ENCODE measurements around the gene MEAK7. TPM values are rescaled to one million over a fixed set of nuclear protein-coding genes. Genes with fewer than 3 reads are reported as not detected.

The MEAK7 gene
- total RNA-seq, 1 donor from 2014 or later: 18.4 TPM

DNA sequence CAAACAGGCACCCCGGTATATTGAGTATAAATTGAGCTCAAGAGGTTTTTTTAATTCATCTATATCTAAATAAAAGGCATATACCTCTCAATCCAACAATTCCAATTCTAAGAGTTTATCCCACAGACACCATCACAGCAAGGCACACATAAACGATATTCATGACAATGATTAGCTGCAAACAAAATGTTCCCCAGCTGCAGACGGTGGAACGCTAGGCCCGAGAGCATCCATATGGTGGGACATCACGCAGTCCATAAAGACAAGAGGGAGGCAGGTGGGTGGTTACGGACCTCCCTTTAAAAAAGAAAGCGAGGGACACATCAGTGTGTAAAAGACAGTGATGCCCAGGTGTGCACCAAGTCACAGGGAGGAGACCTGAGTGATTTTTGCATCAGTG lies 28.1 kb downstream of the MEAK7 start:
- H3K4me1 Mint-ChIP-seq: peaks cover 9% of the 10 kb centered on the region
- peaks cover 35% of the 10 kb centered on the region for H3K36me3 Mint-ChIP-seq
- peaks cover 2% of the 10 kb centered on the region for H3K27me3 Mint-ChIP-seq (ENCODE audit: insufficient read depth, low read depth)
- H3K27ac Mint-ChIP-seq: no peak overlapping the region
- H3K4me1 ChIP-seq: no peaks in the 10 kb centered on the region
- H3K27me3 ChIP-seq: no peaks in the 10 kb centered on the region
- H3K79me2 ChIP-seq (ENCODE audit: low read depth): no peaks in the 10 kb centered on the region
- no peak overlapping the region for H3K4me2 ChIP-seq
- H3K9me3 Mint-ChIP-seq: peaks cover 15% of the 10 kb centered on the region
- no peak overlapping the region for H3K4me3 ChIP-seq
- no peaks in the 10 kb centered on the region for H3F3A ChIP-seq (ENCODE audit: low read depth)
- TF ChIP-seq EZH2phosphoT487 (IDR thresholded peaks at IDR 0.05) (no peak), EZH2 (IDR thresholded peaks at IDR 0.05) (no peak)
- TF ChIP-seq, protein P1, sequence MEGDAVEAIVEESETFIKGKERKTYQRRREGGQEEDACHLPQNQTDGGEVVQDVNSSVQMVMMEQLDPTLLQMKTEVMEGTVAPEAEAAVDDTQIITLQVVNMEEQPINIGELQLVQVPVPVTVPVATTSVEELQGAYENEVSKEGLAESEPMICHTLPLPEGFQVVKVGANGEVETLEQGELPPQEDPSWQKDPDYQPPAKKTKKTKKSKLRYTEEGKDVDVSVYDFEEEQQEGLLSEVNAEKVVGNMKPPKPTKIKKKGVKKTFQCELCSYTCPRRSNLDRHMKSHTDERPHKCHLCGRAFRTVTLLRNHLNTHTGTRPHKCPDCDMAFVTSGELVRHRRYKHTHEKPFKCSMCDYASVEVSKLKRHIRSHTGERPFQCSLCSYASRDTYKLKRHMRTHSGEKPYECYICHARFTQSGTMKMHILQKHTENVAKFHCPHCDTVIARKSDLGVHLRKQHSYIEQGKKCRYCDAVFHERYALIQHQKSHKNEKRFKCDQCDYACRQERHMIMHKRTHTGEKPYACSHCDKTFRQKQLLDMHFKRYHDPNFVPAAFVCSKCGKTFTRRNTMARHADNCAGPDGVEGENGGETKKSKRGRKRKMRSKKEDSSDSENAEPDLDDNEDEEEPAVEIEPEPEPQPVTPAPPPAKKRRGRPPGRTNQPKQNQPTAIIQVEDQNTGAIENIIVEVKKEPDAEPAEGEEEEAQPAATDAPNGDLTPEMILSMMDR (IDR thresholded peaks at IDR 0.05): no peak
- H3K9ac ChIP-seq: no peak overlapping the region
- DNase-seq (ENCODE audit: low spot score): no peak
- no peak overlapping the region for H3K27ac ChIP-seq
- H2AFZ ChIP-seq (replicated peaks): no peak overlapping the region
- H4K20me1 ChIP-seq (ENCODE audit: low read depth): no peaks in the 10 kb centered on the region
- H3K36me3 ChIP-seq: no peaks in the 10 kb centered on the region
- H3K9me3 ChIP-seq (ENCODE audit: low read depth): no peaks in the 10 kb centered on the region
- no peak overlapping the region for H3K4me3 Mint-ChIP-seq

DNA sequence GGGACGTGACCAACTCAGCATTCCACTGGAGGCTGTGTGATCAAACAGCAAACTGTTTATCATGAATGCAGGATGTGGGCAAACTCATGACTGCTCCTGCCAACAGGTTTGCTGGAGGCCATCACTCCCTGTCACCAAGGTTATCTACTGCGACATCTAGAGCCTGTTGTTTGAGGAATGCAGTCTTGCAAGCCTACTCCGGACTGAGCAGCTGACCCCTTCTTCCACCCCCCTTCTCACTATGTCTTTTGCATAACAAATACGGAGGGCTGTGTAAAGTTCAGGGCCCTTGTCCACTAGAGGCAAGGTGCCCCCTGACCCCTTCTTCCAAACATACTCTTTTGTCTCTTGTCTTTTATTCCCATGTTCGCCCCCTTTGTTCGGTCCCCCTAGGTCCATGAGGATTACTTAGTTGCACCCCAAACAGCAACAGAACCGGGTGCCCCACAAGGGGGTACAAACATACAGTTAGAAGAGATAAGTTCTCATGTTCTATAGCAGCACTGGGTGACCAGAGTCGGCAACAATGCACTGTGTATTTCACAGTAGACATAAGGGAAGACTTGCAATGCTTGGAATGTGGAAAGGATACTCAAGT lies 28.7 kb downstream of the MEAK7 start:
- no peak overlapping the region for H3K27ac Mint-ChIP-seq
- Histone ChIP-seq H3K27me3 (no peaks in the 10 kb centered on the region), H3K4me2 (no peak overlapping the region), H2AFZ (replicated peaks) (no peak overlapping the region), H3K4me1 (no peaks in the 10 kb centered on the region), H4K20me1 (ENCODE audit: low read depth) (no peaks in the 10 kb centered on the region), H3F3A (ENCODE audit: low read depth) (no peaks in the 10 kb centered on the region), H3K9ac (no peak overlapping the region), H3K79me2 (ENCODE audit: low read depth) (no peaks in the 10 kb centered on the region), H3K27ac (no peak overlapping the region), H3K36me3 (no peaks in the 10 kb centered on the region), H3K9me3 (ENCODE audit: low read depth) (no peaks in the 10 kb centered on the region), H3K4me3 (no peak overlapping the region)
- TF ChIP-seq EZH2 (IDR thresholded peaks at IDR 0.05) (no peak), EZH2phosphoT487 (IDR thresholded peaks at IDR 0.05) (no peak)
- TF ChIP-seq, protein P1 (IDR thresholded peaks at IDR 0.05): no peak
- peaks cover 15% of the 10 kb centered on the region for H3K9me3 Mint-ChIP-seq
- peaks cover 2% of the 10 kb centered on the region for H3K27me3 Mint-ChIP-seq (ENCODE audit: insufficient read depth, low read depth)
- H3K36me3 Mint-ChIP-seq: peaks cover 36% of the 10 kb centered on the region
- no peak overlapping the region for H3K4me3 Mint-ChIP-seq
- no peak for DNase-seq (ENCODE audit: low spot score)
- peaks cover 9% of the 10 kb centered on the region for H3K4me1 Mint-ChIP-seq

DNA sequence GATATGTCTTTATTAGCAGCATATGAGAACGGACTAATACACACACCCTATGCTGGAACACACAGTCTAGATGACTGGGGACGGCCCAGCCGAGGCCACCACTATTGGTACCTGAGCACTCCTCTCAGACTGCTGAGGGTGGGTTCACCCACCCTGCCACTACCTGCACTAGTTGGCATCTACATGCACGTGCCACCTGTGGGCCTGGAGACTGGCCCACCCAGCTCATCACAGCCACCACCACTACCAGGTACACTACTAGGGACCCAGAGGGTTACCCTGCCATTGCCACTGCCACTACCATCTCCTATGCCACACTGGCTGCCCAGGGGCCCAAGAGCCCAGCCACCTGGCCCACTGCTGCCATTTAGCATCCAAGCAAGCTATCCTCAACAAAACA lies 32.5 kb downstream of the MEAK7 start:
- Histone ChIP-seq H3K4me2 (no peak overlapping the region), H3K27ac (no peak overlapping the region), H3K36me3 (no peaks in the 10 kb centered on the region), H3K4me3 (no peak overlapping the region), H2AFZ (replicated peaks) (no peak overlapping the region), H3K9me3 (ENCODE audit: low read depth) (peaks cover 10% of the 10 kb centered on the region), H3K9ac (no peak overlapping the region), H3K27me3 (no peaks in the 10 kb centered on the region), H3K79me2 (ENCODE audit: low read depth) (no peaks in the 10 kb centered on the region), H4K20me1 (ENCODE audit: low read depth) (no peaks in the 10 kb centered on the region), H3K4me1 (no peaks in the 10 kb centered on the region), H3F3A (ENCODE audit: low read depth) (no peaks in the 10 kb centered on the region)
- DNase-seq (ENCODE audit: low spot score): no peak
- peaks cover 2% of the 10 kb centered on the region for H3K27me3 Mint-ChIP-seq (ENCODE audit: insufficient read depth, low read depth)
- H3K36me3 Mint-ChIP-seq: peaks cover 39% of the 10 kb centered on the region
- H3K4me1 Mint-ChIP-seq: peaks cover 9% of the 10 kb centered on the region
- H3K4me3 Mint-ChIP-seq: no peak overlapping the region
- no peak overlapping the region for H3K27ac Mint-ChIP-seq
- TF ChIP-seq EZH2phosphoT487 (IDR thresholded peaks at IDR 0.05) (no peak), EZH2 (IDR thresholded peaks at IDR 0.05) (no peak)
- TF ChIP-seq, protein P1 (IDR thresholded peaks at IDR 0.05): no peak
- peaks cover 24% of the 10 kb centered on the region for H3K9me3 Mint-ChIP-seq

Measured in neural progenitor cell (in vitro differentiated cells).